ENCODE data around the gene CTNND2.
"Not testable (repeated sequence)": the region's sequence is repeated elsewhere in the genome, so short reads cannot be mapped to it uniquely, and the experiment has no call there.

Gene CTNND2

GRCh38 chr5:11427569-11427968 lies 476.7 kb downstream of the CTNND2 start:
- no peak for TF ChIP-seq CTCF (IDR thresholded peaks at IDR 0.05; ENCODE audit: low read depth, low read length, missing control alignments)
- H3K4me3 ChIP-seq (ENCODE audit: low read depth, low read length): no peak overlapping the region
- no peak for DNase-seq (ENCODE audit: low read depth)

GRCh38 chr5:11426442-11426841 lies 477.8 kb downstream of the CTNND2 start:
- no peak for TF ChIP-seq CTCF (IDR thresholded peaks at IDR 0.05; ENCODE audit: low read depth, low read length, missing control alignments)
- DNase-seq (ENCODE audit: low read depth): no peak
- no peak overlapping the region for H3K4me3 ChIP-seq (ENCODE audit: low read depth, low read length)

DNA sequence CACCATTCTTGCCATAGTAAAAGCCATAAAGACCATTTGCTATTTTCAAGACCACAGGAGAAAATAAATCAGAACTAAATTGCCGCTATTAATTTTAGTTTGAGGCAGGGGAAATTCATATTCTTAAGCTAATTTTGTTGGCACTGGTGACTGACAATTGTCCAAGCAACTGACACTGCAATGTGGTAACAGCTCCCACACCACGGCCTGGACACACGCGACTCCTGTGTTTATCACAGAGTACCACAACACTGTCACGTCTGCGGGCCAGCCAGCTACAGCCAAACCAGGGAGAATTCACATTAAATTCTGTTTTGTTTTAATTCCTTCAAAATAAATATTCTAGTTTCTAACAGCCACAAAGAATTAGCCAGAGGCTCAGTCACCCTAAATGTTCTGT lies 481.9 kb downstream of the CTNND2 start:
- no peak overlapping the region for H3K4me3 ChIP-seq (ENCODE audit: low read depth, low read length)
- no peak for TF ChIP-seq CTCF (IDR thresholded peaks at IDR 0.05; ENCODE audit: low read depth, low read length, missing control alignments)
- no peak for DNase-seq (ENCODE audit: low read depth)

- no peak for DNase-seq (ENCODE audit: low read depth)
- no peak for TF ChIP-seq CTCF (IDR thresholded peaks at IDR 0.05; ENCODE audit: low read depth, low read length, missing control alignments)
- no peak overlapping the region for H3K4me3 ChIP-seq (ENCODE audit: low read depth, low read length)
These were observed 483.3 kb downstream of the CTNND2 start for GRCh38 chr5:11420969-11421368.

DNA sequence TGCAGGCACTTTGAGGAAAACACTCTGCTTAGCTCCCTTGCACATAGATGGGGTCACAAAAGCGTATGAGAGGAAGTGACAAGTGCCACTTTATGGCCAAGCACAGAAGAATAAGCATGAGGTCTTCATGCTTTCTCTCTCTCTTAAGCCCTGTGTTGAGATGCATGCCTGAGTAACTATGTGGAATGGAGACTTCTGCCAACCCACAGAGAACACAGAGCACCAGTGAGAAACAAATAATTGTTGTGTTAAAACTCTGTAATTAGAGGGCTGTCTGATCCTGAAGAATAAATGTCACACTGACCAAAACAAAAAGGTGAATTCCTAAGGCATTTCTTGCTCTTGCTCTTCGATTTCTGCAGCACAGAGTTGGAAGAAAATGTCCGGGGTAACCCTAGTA lies 488.5 kb downstream of the CTNND2 start:
- no peak for TF ChIP-seq CTCF (IDR thresholded peaks at IDR 0.05; ENCODE audit: low read depth, low read length, missing control alignments)
- no peak overlapping the region for H3K4me3 ChIP-seq (ENCODE audit: low read depth, low read length)
- DNase-seq (ENCODE audit: low read depth): no peak

GRCh38 chr5:11414732-11415131 lies 489.5 kb downstream of the CTNND2 start:
- DNase-seq (ENCODE audit: low read depth); H3K4me3 ChIP-seq (ENCODE audit: low read depth, low read length): not testable (repeated sequence)

- H3K4me3 ChIP-seq (ENCODE audit: low read depth, low read length): no peak overlapping the region
- DNase-seq (ENCODE audit: low read depth): no peak
- TF ChIP-seq CTCF (IDR thresholded peaks at IDR 0.05; ENCODE audit: low read depth, low read length, missing control alignments): no peak
These were observed 492.6 kb downstream of the CTNND2 start for GRCh38 chr5:11411621-11412020.

Data from GM12864 (cell line).